ENCODE measurements around the gene TGM2.

GRCh38 chr20:38123021-38123587 lies 42.0 kb downstream of the TGM2 start:
- TF ChIP-seq YY1 (tag by site-specific recombination; IDR thresholded peaks at IDR 0.05) (no peak), ZBTB44 (tag by site-specific recombination; IDR thresholded peaks at IDR 0.05) (no peak), PATZ1 (tag by site-specific recombination; IDR thresholded peaks at IDR 0.05) (no peak), ZNF26 (tag by site-specific recombination; IDR thresholded peaks at IDR 0.05) (no peak), CTCF (tag by site-specific recombination; IDR thresholded peaks at IDR 0.05) (no peak), ZSCAN18 (tag by site-specific recombination; IDR thresholded peaks at IDR 0.05) (no peak), ZBTB1 (tag by site-specific recombination; IDR thresholded peaks at IDR 0.05) (no peak), ZNF610 (tag by site-specific recombination; IDR thresholded peaks at IDR 0.05; ENCODE audit: borderline replicate concordance) (no peak), ZNF580 (tag by site-specific recombination; IDR thresholded peaks at IDR 0.05) (no peak), GLI2 (tag by site-specific recombination; IDR thresholded peaks at IDR 0.05; ENCODE audit: borderline replicate concordance, low read depth) (no peak), ZNF645 (tag by site-specific recombination; IDR thresholded peaks at IDR 0.05) (no peak)
